ENCODE data around the gene DCXR.

- TF ChIP-seq POLR2A (IDR thresholded peaks at IDR 0.05) (no peak), CTCF (IDR thresholded peaks at IDR 0.05) (no peak)
These were observed 24.7 kb downstream of the DCXR start for GRCh38 chr17:82012640-82013295.

All from esophagus squamous epithelium (tissue), 4 donors.